ENCODE data around the gene FHL2.

FHL2 gene

DNA sequence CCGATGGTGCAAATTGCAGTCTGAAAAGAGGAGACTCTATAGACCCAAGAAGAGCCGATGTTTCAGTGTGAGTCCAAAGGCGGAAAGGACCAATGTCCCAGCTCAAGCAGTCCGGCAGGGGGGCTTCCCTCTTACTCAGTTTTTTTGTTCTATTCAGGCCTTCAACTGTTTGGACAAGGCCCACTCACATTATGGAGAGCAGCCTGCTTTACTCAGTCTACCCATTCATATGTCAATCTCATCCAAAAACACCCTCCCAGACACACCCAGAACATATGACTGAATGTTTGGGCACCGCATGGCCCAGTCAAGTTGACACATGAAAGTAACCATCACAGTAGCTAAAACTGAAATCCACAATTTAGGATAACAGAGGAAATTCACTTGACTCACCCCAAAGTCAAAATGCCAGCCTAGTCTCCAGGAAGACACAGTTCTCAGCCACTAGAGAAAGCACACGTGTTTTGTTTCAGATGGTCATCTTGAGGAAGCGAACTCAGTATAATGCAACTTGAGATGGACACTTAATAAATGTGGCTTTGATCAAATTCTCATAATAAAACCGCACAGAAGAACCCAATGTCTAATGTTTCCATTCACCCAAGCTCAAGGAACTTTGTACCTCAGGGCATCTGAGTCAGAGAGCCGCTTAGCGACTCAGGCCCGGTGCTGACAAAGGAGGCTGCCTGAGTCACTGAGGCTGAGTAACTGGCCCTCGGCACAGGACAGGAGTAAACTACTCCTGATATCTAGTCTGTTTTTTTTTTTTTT lies 2.4 kb downstream of the FHL2 start:
- peak; percentile 33 for DNase-seq

DNA sequence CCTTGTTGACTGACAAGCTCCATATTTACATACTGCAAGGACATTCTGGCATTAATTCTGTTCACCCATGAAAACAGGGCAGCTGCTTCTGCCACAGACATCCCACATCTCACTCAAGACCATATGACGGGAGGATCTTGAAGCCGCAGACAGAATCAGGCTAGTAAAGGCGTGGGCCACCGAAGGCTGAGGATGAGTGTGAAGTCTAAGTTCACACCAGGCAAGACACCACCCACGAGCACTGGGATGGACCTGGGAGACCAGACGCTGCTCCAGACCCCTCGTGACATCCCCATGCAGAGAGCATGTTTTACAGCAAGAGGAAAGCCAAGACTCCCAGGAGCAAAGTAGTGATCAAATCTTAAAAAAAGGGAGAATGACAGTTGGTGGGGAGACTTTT lies 3.2 kb downstream of the FHL2 start:
- DNase-seq, result no peak

DNA sequence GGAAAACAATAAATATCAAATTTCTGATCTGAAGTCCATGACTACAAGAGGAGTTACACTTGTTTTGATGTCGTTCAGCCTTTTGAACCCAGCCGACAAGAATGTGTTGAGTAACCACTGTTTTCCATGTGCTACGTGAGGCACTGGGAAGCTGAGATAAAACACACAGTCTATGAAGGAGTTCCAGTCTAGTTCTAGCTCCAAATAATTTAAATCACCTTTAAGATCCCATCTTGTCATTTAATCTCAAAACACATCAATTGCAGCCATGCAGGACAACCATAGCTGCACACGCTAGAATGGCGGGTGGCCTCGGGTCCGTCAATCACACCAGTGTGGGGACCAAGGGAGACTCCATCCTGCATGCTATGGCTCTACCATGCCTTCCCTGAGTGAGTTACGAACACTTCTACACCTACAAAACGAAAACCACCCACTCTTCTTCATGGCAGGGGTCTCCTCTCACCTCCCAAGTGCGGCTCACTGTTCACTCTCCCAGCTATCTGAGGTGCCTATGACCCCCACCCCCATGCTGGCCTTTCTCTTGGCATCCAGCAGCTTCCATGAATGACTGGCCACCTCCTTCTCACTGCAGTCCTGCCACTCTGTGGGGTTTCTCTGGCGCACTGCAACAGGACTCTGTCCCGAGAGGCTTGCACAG lies 3.8 kb downstream of the FHL2 start:
- DNase-seq, result no peak

DNA sequence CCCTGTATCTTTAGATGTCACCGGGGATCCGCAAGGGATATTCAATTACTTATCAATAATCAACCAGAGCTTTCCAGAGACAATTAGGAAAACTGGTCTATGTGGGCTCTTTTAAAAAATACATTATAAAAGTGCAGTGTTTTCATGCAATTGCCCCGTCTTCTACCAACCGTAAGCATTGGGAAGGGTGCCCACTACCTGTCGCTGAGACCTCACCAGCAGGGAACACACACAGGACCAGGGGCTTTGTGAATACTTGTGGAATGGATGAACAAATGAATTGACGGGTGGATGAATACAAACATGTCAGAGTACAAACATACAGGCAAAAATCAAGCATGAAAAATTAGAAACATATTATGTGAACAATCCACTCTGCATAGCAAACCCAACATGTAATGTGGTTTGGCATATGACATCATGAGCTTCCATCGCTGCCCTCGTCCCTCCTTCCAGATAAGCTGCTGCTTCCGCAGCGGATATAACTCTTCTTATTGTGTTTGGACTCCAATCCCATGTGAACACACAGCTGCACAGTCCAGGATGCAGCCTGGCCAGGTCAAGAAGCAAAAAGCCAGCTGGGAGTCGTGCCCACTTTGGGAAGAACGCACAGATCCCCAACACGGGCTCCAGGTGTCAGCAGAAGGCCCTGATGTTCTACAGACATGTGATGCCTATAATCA lies 5.3 kb downstream of the FHL2 start:
- no peak for DNase-seq

DNA sequence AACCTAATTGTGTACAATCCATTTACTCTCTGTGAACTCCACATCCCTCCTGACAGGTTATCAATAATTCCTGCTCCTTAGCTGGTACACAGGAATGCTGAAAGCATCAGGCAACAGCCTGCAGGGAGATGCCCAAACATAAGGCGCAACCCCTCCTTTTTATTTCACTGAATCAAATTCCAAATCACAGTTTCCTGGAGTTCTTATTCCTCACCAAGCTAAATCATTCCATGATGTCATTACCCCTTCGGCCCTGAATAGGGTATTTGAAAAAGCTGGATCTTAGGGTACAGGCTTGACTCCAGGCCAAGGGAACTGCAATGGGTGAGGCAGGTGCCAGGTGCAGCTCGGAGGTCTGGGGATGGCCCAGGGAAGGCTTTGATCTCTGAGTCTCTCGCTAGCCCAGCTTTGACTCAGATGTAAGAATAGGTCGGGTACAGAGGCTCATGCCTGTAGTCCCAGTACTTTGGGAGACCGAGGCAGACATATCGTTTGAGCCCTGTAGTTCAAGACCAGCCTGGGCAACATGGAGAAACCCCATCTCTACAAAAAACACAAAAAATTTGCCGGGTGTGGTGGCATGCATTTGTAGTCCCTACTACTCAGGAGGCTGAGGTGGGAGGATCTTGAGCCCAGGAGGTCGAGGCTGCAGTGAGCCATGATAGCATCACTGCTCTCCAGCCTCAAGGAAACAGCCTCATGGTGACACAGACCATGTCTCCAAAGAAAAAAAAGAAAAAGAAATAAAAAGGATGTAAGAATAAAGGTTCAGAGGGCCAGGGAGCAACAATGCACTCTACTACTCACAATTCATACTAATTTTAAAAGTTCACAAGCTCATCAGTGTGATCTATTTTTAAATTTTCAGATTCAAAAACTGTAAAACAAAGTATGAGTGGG lies 6.8 kb downstream of the FHL2 start:
- DNase-seq, result no peak

DNA sequence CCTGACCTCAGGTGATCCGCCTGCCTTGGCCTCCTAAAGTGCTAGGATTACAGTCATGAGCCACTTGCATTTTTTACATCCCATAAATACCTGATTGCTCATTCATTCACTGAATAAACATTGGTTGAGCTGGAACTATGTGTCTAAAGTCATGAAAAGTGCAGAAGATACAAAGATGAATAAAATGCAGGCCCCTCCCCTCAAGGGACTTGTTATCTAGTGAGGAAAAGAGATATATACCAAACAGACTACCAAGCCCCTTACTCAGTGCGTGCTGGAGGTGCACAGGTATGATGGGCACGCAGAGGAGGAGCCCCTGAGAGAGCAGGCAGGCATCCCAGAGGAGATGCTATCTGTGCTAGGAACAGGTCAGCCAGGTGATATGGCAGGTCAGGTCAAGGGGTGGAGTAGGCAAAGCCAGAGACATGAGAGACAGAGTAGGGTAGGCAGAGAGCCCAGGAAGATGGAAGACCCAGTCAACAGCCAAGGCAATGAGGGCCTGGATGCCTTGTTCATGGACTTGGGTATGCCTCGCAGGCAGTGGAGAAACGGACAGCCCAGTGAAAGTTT lies 7.7 kb downstream of the FHL2 start:
- DNase-seq, result no peak

DNA sequence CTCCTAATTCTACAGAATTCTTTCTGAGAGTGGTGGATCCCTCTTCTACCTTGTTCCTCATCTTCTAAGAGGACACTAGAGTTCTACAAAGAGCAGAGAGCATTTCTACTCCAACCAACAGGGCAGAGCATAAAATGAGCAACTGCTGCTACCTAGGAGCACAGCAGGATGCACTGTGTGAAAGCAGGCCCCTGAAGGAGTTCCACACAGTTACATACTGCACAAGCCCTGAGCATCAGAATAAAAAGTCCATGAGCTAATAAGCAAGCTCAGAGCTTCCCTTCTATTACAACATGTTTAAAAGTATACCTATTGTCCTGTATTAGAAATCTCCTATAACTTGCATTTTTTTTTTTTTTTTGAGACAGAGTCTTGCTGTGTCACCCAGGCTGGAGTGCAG lies 8.4 kb downstream of the FHL2 start:
- DNase-seq, result no peak

DNA sequence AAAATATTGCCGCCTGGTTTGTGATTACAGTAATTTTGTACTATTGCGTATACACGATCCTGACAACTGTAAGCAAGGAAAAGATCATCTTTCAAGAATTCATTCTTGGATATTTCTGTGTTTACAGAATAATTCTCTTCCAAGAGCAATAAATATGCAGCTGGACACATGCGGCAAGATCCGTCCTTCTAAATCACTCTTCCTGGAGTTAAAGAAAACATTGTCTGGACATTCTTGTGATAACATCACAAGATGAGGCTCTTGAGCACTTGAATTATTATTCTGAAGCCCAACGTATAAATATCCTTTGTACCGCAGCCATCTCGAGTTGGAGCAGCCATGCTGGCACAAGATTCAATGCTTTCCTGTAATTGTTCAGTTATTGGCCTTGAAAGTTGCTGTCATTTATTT lies 9.9 kb downstream of the FHL2 start:
- DNase-seq, result no peak

DNA sequence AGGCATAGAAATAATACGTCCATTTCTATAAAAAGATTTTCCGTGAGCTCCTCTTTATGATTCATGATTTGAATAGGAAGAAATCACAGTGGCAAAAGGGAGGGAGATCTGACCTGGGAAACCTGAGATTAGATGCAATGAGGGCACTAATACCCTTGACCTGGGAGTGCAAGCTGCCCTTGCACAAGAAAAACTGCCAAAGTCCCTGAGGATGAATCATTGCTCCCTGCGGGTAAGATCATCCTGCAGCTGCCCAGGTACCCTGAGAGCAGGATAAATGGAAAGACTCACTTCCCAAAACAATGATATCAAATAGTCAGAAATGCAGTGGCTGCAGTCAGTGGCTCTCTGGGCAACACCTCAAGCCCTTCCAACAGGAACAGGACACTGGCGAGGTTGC lies 11.6 kb downstream of the FHL2 start:
- no peak for DNase-seq

DNA sequence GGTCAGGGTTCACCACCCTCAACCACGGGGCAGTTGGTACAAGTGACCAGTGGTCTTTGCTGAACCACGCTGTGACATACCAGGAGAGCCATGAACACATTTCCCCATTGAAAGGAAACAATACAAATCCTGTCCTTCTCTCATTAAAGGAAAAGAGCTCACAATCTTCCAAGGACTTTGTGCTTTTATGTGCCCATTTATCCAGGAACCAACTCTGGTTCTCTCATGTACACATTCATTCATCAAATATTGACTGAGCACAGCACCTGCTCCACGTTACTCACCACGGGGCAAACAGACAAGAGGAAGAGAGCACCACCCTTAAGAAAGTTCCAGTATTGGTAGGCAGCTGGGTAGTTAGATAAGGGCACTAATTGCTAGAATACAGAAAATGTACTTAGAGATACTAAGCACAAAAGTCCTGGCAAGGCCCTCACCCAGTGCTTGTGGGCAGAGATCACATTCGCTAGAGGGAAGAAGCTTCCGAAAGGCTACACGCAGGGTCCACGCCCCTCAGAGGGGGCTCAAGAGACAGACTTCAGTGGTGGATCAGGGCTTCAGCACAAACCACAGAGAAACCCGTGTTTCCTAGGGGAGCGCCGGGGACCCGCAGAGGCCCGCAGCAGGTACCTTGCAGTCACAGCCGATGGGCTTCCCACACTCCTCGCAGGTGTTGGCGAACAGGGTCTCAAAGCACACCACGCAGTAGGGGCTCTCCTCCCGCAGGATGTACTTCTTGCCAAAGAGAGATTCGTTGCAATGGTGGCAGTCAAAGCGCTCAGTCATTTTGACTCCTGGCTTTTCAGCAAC lies 12.9 kb downstream of the FHL2 start:
- DNase-seq, result no peak

DNA sequence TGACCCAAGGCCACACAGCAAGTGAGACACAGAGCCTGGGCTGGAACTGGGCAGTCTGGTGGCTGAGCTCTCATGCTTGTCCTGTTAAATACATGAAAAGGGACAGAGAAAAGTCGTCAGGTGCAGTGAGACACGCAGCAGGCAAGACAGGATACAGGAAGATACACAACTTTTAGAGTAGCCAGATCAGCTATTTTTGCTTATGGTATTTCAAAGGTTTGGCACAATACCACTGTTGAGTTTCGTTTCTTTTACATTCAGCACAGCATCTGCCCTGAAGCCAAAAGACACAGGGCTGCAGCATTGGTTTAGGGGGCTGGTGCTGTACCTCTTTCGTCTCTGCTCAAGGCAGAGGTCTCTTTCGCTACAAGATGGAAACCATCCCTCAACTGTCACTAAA lies 14.0 kb downstream of the FHL2 start:
- no peak for DNase-seq

DNA sequence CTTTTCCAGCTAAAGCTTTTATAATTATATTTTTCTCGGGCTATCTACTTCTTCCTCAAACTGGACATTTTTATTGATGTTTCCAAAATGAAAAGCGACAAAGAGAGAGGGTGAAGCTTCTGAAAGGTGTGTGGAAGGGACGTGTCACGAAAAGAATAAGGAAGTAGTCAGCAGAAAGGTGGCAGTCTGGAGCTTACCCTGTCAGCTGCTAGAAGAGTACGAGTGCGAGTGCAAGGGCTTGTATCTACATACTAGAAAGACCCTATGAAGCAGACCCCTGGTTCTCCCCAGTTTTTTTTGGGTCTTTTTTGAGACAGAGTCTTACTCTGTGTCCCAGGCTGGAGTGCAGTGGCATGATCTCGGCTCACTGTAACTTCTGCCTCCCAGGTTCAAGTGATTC lies 14.6 kb downstream of the FHL2 start:
- DNase-seq, result no peak

DNA sequence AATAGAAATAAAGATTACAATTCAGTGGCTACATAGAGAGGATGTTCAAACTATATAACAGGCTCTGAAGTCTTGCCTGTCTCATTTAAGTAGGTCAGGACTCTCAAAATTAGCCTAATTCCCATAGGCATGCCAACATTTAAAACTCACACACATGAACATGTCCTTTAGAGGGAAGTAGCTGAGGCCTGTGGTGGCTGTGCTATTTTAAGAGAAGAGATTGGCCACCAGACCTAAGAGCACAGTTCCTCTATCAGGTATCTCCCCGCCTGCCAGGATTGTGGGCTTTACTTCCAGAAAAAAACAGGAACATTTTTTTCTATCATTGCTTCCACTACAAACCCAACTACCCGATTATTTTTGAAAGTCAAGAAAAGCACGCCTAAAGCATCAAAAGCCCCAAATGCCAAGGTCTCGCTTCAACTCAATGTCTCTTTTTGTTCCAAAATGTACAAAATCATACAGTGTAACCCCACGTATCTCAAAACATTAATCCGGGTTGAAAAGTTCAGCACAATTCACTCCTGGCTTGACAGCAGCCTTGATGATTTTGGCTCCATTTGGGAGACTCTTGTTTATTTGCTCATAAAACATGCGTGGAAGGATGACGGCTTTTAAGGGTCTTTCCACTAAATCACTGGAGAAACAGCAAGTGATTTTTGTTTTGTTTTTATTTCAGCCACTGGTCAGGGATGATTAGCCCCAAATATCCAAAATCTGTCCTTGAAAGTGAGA lies 15.3 kb downstream of the FHL2 start:
- DNase-seq, result no peak

DNA sequence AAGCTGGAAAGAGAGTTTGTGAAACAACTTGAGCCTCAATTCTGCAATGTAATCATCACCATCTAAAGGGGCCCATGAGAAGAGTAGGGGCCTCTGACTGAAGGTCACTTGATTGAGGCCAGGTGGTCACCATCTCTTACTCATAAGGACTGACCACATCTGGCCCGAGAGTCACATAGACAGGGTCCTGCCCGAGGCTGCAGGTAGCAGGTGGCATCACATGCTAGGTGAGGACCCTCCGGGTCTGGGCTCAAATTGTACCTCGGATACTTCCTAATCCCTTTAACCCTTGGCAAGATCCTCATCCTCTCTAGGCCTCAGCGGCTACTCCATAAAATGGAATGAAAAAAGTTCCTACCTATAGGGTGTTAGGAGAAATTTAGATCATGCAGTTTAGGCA lies 16.7 kb downstream of the FHL2 start:
- no peak for DNase-seq

DNA sequence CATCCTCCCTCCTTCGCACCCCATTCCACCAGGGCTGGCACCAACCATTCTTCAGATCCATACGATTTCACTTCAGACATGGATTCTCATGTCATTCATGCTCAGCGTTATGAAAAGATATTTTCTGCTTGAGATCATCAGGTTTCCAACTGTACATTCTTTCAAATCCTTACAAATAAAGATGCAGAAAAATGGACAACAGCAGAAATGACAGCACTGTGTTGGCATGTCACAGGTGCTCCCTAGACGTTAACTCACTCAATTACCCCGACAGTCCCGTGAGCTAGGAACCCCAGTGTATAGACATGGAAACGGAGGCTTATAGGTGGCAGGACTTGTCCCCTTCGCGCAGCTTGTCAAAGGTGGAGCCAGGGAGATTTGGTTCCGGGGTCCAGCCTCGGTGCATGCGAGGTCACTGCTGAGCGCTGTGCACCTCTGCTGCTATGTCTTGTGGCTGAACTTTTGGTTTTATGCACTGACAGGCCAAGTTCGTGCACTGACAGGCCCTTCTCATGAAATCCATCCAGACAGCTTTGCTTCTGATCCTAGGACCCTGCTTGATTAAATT lies 17.7 kb downstream of the FHL2 start:
- no peak for DNase-seq

DNA sequence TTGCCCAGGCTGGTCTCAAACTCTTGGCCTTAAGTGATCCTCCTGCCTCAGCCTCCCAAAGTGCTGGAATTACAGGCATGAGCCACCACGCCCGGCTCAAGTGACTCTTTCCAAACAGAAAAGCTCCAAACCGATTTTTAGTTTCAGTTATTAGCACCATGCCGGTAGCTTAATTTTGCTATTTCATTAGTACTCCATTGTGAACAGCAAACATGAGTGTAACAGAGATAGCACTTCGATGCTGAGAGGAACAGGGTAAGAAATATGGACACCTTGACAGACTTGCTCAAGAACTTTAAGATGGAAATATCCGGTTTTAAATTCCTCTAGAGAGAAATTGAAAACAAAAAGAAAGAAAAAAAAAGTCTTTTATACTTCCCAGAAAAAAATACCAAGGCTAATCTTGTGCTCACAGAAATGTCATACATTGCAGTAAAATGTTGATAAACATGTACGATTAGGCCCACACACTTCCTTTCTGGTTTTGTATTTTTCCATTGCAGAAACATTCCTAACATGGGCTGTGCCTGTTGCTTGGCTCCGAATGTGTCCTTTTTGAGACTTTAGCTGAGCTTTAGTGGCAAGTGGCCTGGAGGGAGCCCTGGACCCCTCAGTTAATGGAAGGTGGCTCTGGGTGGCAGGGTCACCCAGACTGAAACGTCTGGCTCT lies 18.3 kb downstream of the FHL2 start:
- no peak for DNase-seq

DNA sequence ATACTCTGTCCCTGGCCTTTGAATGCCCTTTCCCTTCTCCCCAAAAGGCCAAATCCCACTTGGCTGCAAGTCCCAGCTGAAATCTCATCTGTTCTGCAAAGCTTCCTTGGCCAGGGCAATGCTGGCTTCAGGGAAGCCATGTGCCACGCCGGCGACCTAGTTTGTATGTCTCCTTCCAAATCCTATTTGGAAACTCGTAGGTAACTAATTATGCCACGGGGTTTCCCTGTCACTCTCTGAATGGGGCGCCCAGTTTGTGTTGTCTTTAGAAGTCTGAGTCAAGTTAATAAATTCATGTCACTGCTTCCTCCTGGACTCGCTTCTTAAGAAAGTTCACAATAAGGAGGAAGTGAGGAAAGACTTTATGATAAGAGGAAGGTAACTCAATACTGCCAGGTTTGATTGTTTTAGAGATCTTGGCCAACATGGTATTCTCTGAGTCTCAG lies 19.1 kb downstream of the FHL2 start:
- no peak for DNase-seq

DNA sequence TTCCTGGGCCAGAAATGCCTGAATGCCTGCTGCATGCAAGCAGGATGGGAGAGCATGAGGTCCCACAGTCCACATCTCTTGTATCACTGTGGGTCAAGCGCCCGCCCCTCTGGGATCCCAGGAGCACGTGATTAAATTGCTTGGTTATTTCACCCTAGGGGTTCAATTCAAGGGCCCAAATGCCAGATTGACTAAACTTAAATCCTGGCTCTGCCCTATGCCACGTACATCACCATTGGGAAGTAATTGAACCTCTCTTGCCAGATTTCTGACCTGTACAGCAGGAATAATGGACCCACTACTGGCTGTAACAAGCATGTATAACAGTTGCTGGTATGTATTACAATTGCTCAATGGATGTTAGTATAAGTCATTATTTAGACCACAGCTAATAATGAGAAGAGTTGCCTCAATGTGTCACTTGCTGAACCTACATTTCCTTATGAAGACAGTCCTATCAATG lies 19.9 kb downstream of the FHL2 start:
- no peak for DNase-seq

DNA sequence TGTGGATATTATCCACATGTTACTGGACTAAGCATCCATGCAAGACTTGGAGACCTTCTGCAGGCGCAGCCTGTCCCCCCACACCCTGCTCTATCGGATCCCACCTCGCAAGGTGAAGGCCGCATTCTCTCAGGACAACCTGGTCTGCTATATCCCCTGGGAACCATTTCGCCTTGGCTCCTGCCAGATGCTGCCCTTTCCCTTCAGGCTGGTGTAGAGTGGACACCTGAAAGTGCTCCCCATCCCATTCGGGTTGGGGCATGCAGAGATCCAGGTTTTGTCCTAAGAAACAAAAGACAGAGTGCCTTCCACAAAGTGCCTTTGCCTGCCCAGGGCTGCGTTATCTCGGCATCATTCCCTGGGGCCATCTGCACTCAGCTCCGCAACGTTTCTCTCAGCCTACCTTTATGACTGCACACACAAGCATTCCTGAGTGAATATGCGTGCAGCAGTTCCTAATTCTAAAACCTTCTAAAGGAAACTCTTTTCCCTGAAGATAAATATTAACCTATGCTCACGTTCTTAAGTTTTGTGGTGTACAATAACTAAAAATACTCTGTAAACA lies 20.5 kb downstream of the FHL2 start:
- no peak for DNase-seq

DNA sequence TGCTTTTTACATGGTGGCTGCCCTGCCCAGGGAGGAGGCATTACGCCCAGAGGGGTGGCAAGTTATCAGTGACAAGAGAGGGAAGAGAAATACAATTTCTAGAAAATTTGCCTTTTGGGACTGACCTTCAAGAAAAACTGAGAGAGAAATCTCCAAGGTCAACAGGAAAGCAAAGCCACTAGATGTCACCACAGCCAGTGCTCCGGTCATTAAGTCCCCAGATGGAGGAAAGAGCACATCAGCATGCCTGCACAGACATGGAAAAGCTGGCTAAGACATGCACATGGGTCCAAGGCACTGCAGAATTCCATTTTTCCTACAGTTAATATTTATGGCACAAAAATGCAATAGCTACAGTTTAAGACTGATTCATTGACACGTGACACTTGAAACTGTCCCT lies 21.0 kb downstream of the FHL2 start:
- no peak for DNase-seq
